OCI-LY3 (cell line): ENCODE data around the gene FCRLB.

Source experiments
- H2AFZ ChIP-seq: fragments of 200-600, 300-600 bp; shearing (Covaris generic); 2 replicates; pipeline ENCODE4 v1.6.0; 2014; ENCODE audit warnings: antibody characterized with exemption, low read depth, low read length
- H3K27ac ChIP-seq: fragments of 200-600, 300-600 bp; sonication (generic); 2 replicates; pipeline ENCODE4 v1.5.1; 2014; ENCODE audit warnings: mild to moderate bottlenecking, low read length, moderate library complexity, mixed read lengths
- H3K27me3 ChIP-seq: fragments of 200-600, 300-600 bp; sonication (generic); 2 replicates; pipeline ENCODE4 v1.6.1; 2014; ENCODE audit warnings: low read depth, low read length, mixed read lengths
- H3K36me3 ChIP-seq: fragments of 200-600, 300-600 bp; sonication (generic); replicated peaks from 2 replicates; pipeline ENCODE3; 2014; ENCODE audit warnings: low read depth, low read length, mixed read lengths
- H3K4me1 ChIP-seq: fragments of 300-600, 200-600 bp; sonication (generic); 2 replicates; pipeline ENCODE4 v1.6.1; 2014; ENCODE audit warnings: low read length, mixed read lengths
- H3K4me2 ChIP-seq: fragments of 200-600, 300-600 bp; sonication (generic); 2 replicates; pipeline ENCODE4 v1.6.1; 2014; ENCODE audit warnings: low read length, mixed read lengths
- H3K4me3 ChIP-seq: fragments of 300-600, 200-600 bp; sonication (generic); 2 replicates; pipeline ENCODE4 v1.5.1; 2014; ENCODE audit warnings: antibody characterized with exemption, mild to moderate bottlenecking, low read length, moderate library complexity
- H3K79me2 ChIP-seq: fragments of 300-600, 200-600 bp; shearing (Covaris generic); 2 replicates; pipeline ENCODE4 v1.6.1; 2014; ENCODE audit warnings: mild to moderate bottlenecking, low read length, mixed read lengths
- H3K9ac ChIP-seq: fragments of 300-600, 200-600 bp; shearing (Covaris generic); 2 replicates; pipeline ENCODE4 v1.6.0; 2014; ENCODE audit warnings: mild to moderate bottlenecking, low read length, moderate library complexity
- H3K9me3 ChIP-seq: fragments of 200-600, 300-600 bp; shearing (Covaris generic); 2 replicates; pipeline ENCODE4 v1.6.1; 2014; ENCODE audit warnings: low read length, mixed read lengths; ENCODE audit not compliant: insufficient read depth
- H4K20me1 ChIP-seq: fragments of 200-600, 300-600 bp; sonication (generic); 2 replicates; pipeline ENCODE4 v1.6.1; 2016; ENCODE audit warnings: low read length, mixed read lengths; ENCODE audit not compliant: insufficient read depth
- EZH2phosphoT487 ChIP-seq: fragments of 200-600 bp; shearing (Covaris generic); IDR thresholded peaks from 2 replicates; pipeline ENCODE4 v1.6.1; 2018; ENCODE audit warnings: antibody characterized with exemption, mixed run types, low read depth
- TF ChIP-seq, protein P1 (sequence below): fragments of 200-600, 300-600 bp; sonication (generic); IDR thresholded peaks from 2 replicates; pipeline ENCODE4 v1.5.1; 2014; ENCODE audit warnings: antibody characterized with exemption, low read length, low read depth

Gene FCRLB

DNA sequence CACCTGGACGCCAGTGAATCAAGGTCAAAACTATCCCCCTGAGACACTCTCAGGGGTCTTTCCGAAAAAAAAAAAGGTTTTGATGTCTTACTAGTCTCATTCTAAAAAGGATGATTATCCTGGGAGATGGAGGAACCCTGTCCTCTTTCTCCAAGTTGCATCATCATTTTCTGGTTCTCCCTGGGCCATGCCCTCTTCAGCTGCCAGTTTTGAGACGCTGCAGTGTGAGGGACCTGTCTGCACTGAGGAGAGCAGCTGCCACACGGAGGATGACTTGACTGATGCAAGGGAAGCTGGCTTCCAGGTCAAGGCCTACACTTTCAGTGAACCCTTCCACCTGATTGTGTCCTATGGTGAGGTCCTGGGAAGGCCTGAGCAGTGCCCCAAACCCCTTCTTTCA, 10.8 kb upstream of the FCRLB start:
- no peak for TF ChIP-seq EZH2phosphoT487
- TF ChIP-seq, protein P1, sequence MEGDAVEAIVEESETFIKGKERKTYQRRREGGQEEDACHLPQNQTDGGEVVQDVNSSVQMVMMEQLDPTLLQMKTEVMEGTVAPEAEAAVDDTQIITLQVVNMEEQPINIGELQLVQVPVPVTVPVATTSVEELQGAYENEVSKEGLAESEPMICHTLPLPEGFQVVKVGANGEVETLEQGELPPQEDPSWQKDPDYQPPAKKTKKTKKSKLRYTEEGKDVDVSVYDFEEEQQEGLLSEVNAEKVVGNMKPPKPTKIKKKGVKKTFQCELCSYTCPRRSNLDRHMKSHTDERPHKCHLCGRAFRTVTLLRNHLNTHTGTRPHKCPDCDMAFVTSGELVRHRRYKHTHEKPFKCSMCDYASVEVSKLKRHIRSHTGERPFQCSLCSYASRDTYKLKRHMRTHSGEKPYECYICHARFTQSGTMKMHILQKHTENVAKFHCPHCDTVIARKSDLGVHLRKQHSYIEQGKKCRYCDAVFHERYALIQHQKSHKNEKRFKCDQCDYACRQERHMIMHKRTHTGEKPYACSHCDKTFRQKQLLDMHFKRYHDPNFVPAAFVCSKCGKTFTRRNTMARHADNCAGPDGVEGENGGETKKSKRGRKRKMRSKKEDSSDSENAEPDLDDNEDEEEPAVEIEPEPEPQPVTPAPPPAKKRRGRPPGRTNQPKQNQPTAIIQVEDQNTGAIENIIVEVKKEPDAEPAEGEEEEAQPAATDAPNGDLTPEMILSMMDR = no peak
- H4K20me1 ChIP-seq = no peaks in the 10 kb centered on the region
- H2AFZ ChIP-seq = no peak overlapping the region
- peak overlapping the region; percentile 65; the same call in 1 of the 2 replicates for H3K9ac ChIP-seq
- peak overlapping the region; percentile 5 for H3K27ac ChIP-seq
- peaks cover 56% of the 10 kb centered on the region for H3K4me1 ChIP-seq
- H3K79me2 ChIP-seq = peaks cover 14% of the 10 kb centered on the region
- H3K36me3 ChIP-seq = peaks cover 7% of the 10 kb centered on the region
- no peaks in the 10 kb centered on the region for H3K27me3 ChIP-seq
- H3K4me2 ChIP-seq = peak overlapping the region; percentile 80
- no peaks in the 10 kb centered on the region for H3K9me3 ChIP-seq
- no peak overlapping the region for H3K4me3 ChIP-seq

DNA sequence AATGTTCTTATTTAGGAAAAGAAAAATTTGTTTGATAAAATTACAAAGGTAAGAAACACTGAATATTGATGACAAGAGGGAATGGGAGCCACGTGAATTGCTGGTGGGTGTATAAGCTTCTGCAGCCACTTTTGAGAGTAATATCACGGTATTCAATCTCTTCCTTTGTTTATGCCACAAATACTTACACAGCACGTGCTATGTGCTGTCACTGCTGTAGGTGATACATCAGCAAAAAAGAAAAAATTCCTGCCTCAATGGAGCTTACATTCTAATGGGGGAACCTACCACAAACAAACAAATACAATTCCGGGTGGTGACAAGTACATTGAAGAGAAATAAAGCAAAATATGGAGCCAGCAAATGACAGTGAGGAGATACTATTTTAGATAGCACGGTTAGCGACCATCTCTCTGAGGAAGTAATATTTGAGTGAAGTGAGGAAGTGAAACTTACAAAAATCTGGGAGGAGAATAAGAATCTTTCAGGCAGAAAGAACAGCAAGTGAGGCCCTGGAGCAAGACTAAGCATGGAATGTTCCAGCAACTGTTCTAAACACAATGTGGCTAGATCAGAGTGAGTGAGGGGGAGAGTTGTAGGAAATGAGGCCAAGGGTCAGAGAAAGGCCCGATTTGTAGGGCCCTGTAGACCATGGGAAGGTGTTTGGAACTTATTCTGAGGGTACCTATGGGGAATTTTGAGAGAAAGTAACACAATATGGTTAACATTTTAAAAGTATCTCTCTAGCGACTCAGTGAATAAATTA, 2.6 kb upstream of the FCRLB start:
- H3K27me3 ChIP-seq = no peaks in the 10 kb centered on the region
- H4K20me1 ChIP-seq = no peaks in the 10 kb centered on the region
- peak overlapping the region; percentile 81 for H2AFZ ChIP-seq
- peak overlapping the region; percentile 98 for H3K4me2 ChIP-seq
- peak overlapping the region; percentile 71 for H3K4me3 ChIP-seq
- H3K4me1 ChIP-seq = peaks cover 63% of the 10 kb centered on the region
- TF ChIP-seq, protein P1 = no peak
- no peak for TF ChIP-seq EZH2phosphoT487
- no peaks in the 10 kb centered on the region for H3K79me2 ChIP-seq
- H3K36me3 ChIP-seq = no peaks in the 10 kb centered on the region
- H3K9me3 ChIP-seq = no peaks in the 10 kb centered on the region
- peak overlapping the region; percentile 93 for H3K27ac ChIP-seq
- H3K9ac ChIP-seq = peak overlapping the region; percentile 71

DNA sequence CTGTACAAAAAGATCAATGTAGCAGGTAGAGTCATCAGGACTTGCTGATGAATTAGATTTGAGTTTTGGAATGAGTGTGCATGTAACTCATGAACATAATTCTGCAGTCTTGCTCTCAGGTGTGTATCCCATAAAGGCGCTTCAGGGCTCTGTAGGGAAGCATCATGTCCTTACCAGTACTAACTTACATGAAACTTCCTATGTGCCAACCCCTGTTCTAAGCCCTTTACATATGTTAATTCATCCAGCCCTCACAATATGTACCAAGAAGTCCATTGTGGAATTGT, 2.1 kb upstream of the FCRLB start:
- peak overlapping the region; percentile 98 for H3K4me2 ChIP-seq

DNA sequence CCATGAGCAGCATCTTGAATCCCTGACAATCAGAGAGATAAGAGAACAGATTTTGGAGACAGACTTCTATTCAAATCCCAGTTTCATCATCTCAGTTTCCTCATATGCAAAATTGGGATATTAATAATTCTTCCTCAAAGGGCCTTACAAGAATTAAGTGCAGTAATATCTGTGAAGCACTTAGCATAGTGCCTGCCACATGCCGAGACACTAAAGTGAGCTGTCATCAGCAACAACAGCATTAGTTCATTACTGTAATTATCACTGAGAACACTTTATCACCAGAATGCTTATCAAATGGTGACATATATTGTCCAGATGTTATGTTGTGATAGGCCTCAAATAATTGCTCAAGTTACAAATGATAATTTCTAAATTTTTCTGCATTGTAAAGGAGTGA, 922 bp upstream of the FCRLB start:
- H3K4me2 ChIP-seq = no peak overlapping the region
- H4K20me1 ChIP-seq = no peaks in the 10 kb centered on the region
- no peaks in the 10 kb centered on the region for H3K36me3 ChIP-seq
- no peaks in the 10 kb centered on the region for H3K27me3 ChIP-seq
- no peak overlapping the region for H2AFZ ChIP-seq
- H3K27ac ChIP-seq = no peak overlapping the region
- TF ChIP-seq, protein P1 = no peak
- TF ChIP-seq EZH2phosphoT487 = no peak
- H3K9me3 ChIP-seq = no peaks in the 10 kb centered on the region
- peaks cover 69% of the 10 kb centered on the region for H3K4me1 ChIP-seq
- H3K4me3 ChIP-seq = no peak overlapping the region
- H3K79me2 ChIP-seq = no peaks in the 10 kb centered on the region
- no peak overlapping the region for H3K9ac ChIP-seq

More for the DNA sequence above, 2.1 kb upstream of the FCRLB start:
- peak overlapping the region; percentile 71 for H3K9ac ChIP-seq
- no peak for TF ChIP-seq EZH2phosphoT487
- TF ChIP-seq, protein P1 = no peak
- H3K79me2 ChIP-seq = no peaks in the 10 kb centered on the region
- no peaks in the 10 kb centered on the region for H3K27me3 ChIP-seq
- H3K4me3 ChIP-seq = peak overlapping the region; percentile 71
- H3K9me3 ChIP-seq = no peaks in the 10 kb centered on the region
- H4K20me1 ChIP-seq = no peaks in the 10 kb centered on the region
- H2AFZ ChIP-seq = no peak overlapping the region
- peak overlapping the region; percentile 93 for H3K27ac ChIP-seq
- no peaks in the 10 kb centered on the region for H3K36me3 ChIP-seq
- peaks cover 63% of the 10 kb centered on the region for H3K4me1 ChIP-seq
